GM23248 (cell line): Measurements from ENCODE around the gene INTS11. TPM values are rescaled to one million over a fixed set of nuclear protein-coding genes. Genes with fewer than 3 reads are reported as not detected.

Experiments used
- DNase-seq: peaks from one replicate; pipeline ENCODE4 v3.0.0-alpha.2; 2015
- H2AFZ ChIP-seq: fragments of 200-600 bp; sonication (generic); 2 replicates; pipeline ENCODE4 v1.6.1; 2016; ENCODE audit warnings: antibody characterized with exemption
- H3F3A ChIP-seq: fragments of 200-600 bp; sonication (generic); 2 replicates; pipeline ENCODE4 v1.6.1; 2016; ENCODE audit warnings: mild to moderate bottlenecking, antibody characterized with exemption, mixed run types; ENCODE audit not compliant: insufficient read depth
- H3K27ac ChIP-seq: fragments of 200-600 bp; sonication (generic); 2 replicates; pipeline ENCODE4 v1.5.1; 2016; ENCODE audit warnings: mild to moderate bottlenecking
- H3K27me3 ChIP-seq: fragments of 200-600 bp; sonication (generic); replicated peaks from 2 replicates; pipeline ENCODE4 v1.6.1; 2016; ENCODE audit warnings: mild to moderate bottlenecking; ENCODE audit not compliant: insufficient read depth
- H3K36me3 ChIP-seq: fragments of 200-600 bp; sonication (generic); 2 replicates; pipeline ENCODE4 v1.6.1; 2016; ENCODE audit warnings: low read depth, mild to moderate bottlenecking
- H3K4me1 ChIP-seq: fragments of 200-600 bp; sonication (generic); 2 replicates; pipeline ENCODE4 v1.6.1; 2016; ENCODE audit warnings: mild to moderate bottlenecking; ENCODE audit not compliant: insufficient read depth
- H3K4me2 ChIP-seq: fragments of 200-600 bp; sonication (generic); one replicate; pipeline ENCODE4 v1.6.1; 2016; ENCODE audit warnings: mild to moderate bottlenecking; ENCODE audit not compliant: unreplicated experiment
- H3K4me3 ChIP-seq: fragments of 200-600 bp; sonication (generic); 2 replicates; pipeline ENCODE4 v1.5.1; 2016; ENCODE audit warnings: mild to moderate bottlenecking
- H3K79me2 ChIP-seq: fragments of 200-600 bp; sonication (generic); 2 replicates; pipeline ENCODE4 v1.6.1; 2016; ENCODE audit warnings: mild to moderate bottlenecking; ENCODE audit not compliant: insufficient read depth
- H3K9ac ChIP-seq: fragments of 200-600 bp; sonication (generic); 2 replicates; pipeline ENCODE4 v1.6.1; 2016; ENCODE audit warnings: mild to moderate bottlenecking
- H3K9me2 ChIP-seq: fragments of 200-600 bp; sonication (generic); 2 replicates; pipeline ENCODE4 v1.6.1; 2016; ENCODE audit warnings: mixed run types, mild to moderate bottlenecking, moderate library complexity; ENCODE audit not compliant: insufficient read depth
- H3K9me3 ChIP-seq: fragments of 200-600 bp; sonication (generic); one replicate; pipeline ENCODE4 v1.6.1; 2017; ENCODE audit warnings: low read depth
- H4K20me1 ChIP-seq: fragments of 200-600 bp; sonication (generic); 2 replicates; pipeline ENCODE4 v1.6.0; 2016; ENCODE audit not compliant: insufficient read depth
- EZH2 ChIP-seq: fragments of 200-600 bp; sonication (generic); IDR thresholded peaks from 2 replicates; pipeline ENCODE4 v1.6.1; 2018; ENCODE audit warnings: antibody characterized with exemption, mild to moderate bottlenecking; ENCODE audit not compliant: insufficient read depth, poor library complexity, severe bottlenecking
- EZH2phosphoT487 ChIP-seq: fragments of 200-600 bp; sonication (generic); IDR thresholded peaks from 2 replicates; pipeline ENCODE4 v1.6.1; 2018; ENCODE audit warnings: antibody characterized with exemption, moderate library complexity, mild to moderate bottlenecking, low read depth; ENCODE audit not compliant: insufficient read depth
- WGBS, 2 experiments: methylation state at CpG; one replicate each; pipeline ENCODE4 v1.1.6; 2015 to 2017; ENCODE audit warnings: low lambda C conversion rate in 2 of 2, low coverage in 1 of 2; ENCODE audit errors: missing lambda C conversion rate in 2 of 2; 5-methylcytosine and 5-hydroxymethylcytosine counted together
- in situ Hi-C: fragments of 300-500 bp; cut with MboI; formaldehyde crosslinking; loops from 2 replicates; pipeline ENCODE4 v1.15.0; 2020
- polyA plus RNA-seq: library from polyadenylated mRNA; unstranded; fragments of >200 nt; fragmentation: Nextera tagmentation; extraction: Ambion mirVana; gene quantifications from 2 replicates; pipeline ENCODE4 v1.2.1, GENCODE V29; 2016
- total RNA-seq: library from RNA; depleted of rRNA; stranded (reverse); fragments of >200 nt; shearing (Covaris generic); gene quantifications from 2 replicates; pipeline ENCODE4 v1.2.3, GENCODE V29; 2014

Gene INTS11
- total and polyA plus RNA-seq, 2 experiments from 2014 or later: 70.2 to 90.0 TPM

DNA sequence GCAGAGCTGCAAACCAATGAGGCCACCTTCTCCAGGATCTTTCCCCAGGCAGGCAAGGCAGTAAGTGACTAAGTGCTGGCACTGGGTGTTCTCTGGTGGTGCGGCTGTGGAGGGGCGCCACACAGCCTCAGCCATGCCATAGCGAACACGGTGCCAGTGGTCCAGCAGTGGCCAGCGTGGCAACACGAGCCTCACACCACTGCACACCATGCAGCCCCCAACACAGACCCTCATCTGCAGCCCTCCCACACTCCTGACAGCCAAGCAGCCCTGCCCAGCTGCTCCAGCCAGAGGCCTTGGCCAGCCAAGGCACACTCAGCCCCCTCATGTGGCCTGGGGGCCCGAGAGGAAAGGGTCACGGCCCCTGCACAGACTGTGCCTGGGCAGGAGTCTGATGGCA lies 3.0 kb downstream of the INTS11 start:
- Histone ChIP-seq H3K4me3 (no peak overlapping the region), H3K4me2 (no peak overlapping the region), H4K20me1 (no peaks in the 10 kb centered on the region), H2AFZ (no peak overlapping the region), H3K4me1 (peaks cover 26% of the 10 kb centered on the region), H3K27ac (no peak overlapping the region), H3F3A (peaks cover 27% of the 10 kb centered on the region), H3K9ac (peak overlapping the region; percentile 21; the same call in 1 of the 2 replicates), H3K79me2 (peaks cover 86% of the 10 kb centered on the region), H3K9me2 (no peaks in the 10 kb centered on the region), H3K27me3 (no peaks in the 10 kb centered on the region), H3K36me3 (peaks cover 4% of the 10 kb centered on the region; the same call in 1 of the 2 replicates), H3K9me3 (no peaks in the 10 kb centered on the region)
- WGBS, 2 experiments: 69 to 73% methylated on average over 8 of the region's 8 CpGs
- DNase-seq: no peak
- no peak for TF ChIP-seq EZH2phosphoT487
- TF ChIP-seq EZH2: no peak
- in situ Hi-C loops: no loop called here

DNA sequence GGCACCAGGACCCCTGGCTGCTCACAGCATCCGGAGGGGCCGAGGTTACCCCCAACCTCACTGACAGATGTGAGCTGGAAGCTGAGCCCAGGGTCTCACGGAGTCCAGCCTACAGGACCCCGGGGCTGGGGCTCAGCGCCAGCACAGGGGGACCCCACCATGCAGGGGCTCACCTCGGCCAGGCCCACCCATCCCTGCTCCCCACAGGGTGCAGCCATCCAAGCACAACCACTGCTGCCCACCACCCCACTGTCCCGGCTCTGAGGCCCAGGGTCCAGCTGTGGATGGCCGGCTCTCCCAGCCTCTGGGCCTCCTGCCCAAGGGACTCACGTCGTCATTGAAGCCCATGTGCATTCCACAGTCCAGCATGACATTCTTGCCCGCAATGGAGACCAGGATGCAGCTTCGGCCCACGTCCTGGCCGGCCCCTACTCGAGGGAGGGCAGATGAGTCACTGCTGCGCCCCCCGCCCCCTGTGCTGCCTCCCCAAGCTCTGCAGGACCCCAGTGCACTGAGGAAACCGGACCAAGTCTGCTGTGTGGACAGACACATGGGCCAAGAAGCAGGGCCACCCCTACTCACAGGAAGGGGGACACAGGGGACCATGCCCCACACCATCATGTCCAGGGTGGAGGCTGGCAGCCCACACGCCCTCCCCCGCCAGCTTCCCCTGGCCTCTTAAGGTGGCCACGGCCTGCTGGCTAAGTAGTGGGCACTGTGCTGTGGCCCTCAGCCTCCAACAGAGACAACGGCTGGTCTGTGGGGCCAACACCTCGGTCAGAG lies 3.6 kb downstream of the INTS11 start:
- no peak for TF ChIP-seq EZH2phosphoT487
- TF ChIP-seq EZH2: no peak
- peaks cover 86% of the 10 kb centered on the region for H3K79me2 ChIP-seq
- peaks cover 27% of the 10 kb centered on the region for H3F3A ChIP-seq
- H3K4me3 ChIP-seq: no peak overlapping the region
- H3K9ac ChIP-seq: peak overlapping the region; percentile 20; the same call in 1 of the 2 replicates
- in situ Hi-C loops: no loop called here
- H4K20me1 ChIP-seq: no peaks in the 10 kb centered on the region
- peaks cover 9% of the 10 kb centered on the region; the same call in 1 of the 2 replicates for H3K36me3 ChIP-seq
- H3K27me3 ChIP-seq: no peaks in the 10 kb centered on the region
- no peak overlapping the region; the same call in 1 of the 2 replicates for H3K27ac ChIP-seq
- no peak overlapping the region for H3K4me2 ChIP-seq
- no peak overlapping the region for H2AFZ ChIP-seq
- no peaks in the 10 kb centered on the region for H3K9me2 ChIP-seq
- peaks cover 22% of the 10 kb centered on the region for H3K4me1 ChIP-seq
- DNase-seq: no peak
- 69% methylated on average over 21 to 22 of the region's 23 CpGs for whole genome bisulfite sequencing, 2 experiments
- H3K9me3 ChIP-seq: no peaks in the 10 kb centered on the region

DNA sequence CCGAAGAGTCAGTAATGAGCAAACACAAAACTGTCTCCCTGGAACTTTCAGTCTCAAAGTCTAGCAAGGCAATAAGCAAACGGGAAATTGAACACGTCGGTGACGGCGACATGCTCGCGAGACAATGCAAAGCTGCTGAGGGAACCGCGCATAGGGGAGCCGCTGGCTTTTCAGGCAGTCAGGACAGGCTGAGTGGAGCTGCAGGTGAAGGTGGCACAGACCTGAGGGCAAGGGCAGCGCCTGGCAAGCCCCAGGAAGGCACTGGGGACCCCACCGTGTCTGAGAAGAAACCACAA lies 4.9 kb downstream of the INTS11 start:
- Histone ChIP-seq H3K27me3 (no peaks in the 10 kb centered on the region), H3K4me3 (no peak overlapping the region), H3K36me3 (peaks cover 9% of the 10 kb centered on the region; the same call in 1 of the 2 replicates), H3K9me3 (no peaks in the 10 kb centered on the region), H2AFZ (no peak overlapping the region), H3K27ac (no peak overlapping the region), H3K9ac (no peak overlapping the region), H4K20me1 (no peaks in the 10 kb centered on the region), H3K79me2 (peaks cover 84% of the 10 kb centered on the region), H3K9me2 (no peaks in the 10 kb centered on the region), H3F3A (peaks cover 27% of the 10 kb centered on the region), H3K4me2 (no peak overlapping the region), H3K4me1 (peaks cover 16% of the 10 kb centered on the region)
- 91 to 93% methylated on average over 13 of the region's 13 CpGs for WGBS, 2 experiments
- in situ Hi-C loops: no loop called here
- TF ChIP-seq EZH2phosphoT487 (no peak), EZH2 (no peak)
- DNase-seq: no peak

DNA sequence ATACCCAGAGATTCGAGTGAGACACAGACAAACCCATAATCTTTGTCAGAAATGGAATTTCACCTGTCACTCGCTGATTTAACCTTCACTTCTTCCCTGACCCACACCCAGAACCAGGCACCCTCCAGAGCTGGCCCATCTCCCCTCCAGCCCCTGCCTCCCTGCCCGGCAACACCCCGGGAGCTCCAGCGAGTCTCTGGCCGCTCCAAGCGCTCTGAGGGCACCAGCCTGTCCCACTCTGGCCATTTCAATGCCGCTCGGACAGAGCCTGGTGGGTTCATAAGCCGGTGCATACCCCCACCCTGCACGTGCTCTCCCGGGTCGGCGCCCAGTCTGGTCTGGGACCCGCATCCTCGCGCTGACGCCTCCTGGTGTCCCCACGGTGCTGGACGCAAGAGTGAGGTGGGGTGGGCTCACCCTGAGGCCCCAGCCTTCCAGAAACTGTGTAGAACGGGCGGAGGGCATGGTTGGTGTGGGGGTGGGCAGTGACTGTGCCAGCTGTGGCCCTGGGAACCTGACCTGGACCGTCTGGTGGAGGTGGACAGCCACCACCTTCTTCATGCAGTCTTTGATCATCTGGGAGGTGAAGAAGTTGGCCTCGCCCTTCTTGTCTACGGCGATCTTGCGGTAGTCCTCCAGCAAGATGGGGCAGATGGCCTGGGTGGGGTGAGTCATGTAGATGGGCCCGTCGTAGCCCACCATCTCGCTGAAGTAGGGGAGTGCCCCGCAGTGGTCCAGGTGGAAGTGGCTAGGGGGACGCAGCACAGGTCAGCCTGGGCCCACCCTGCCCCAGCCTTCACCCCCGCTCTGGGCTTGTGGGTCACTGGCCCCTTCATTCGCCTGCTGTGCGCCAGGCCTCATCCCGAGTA lies 5.4 kb downstream of the INTS11 start:
- WGBS, 2 experiments: 88 to 89% methylated on average over 36 of the region's 36 CpGs
- no peaks in the 10 kb centered on the region for H4K20me1 ChIP-seq

More for the DNA sequence above, 5.4 kb downstream of the INTS11 start:
- Histone ChIP-seq H3K27me3 (no peaks in the 10 kb centered on the region), H3K9ac (peak overlapping the region; percentile 75), H2AFZ (no peak overlapping the region), H3K4me3 (no peak overlapping the region), H3K4me1 (peaks cover 16% of the 10 kb centered on the region), H3K36me3 (peaks cover 9% of the 10 kb centered on the region; the same call in 1 of the 2 replicates), H3K79me2 (peaks cover 86% of the 10 kb centered on the region), H3K9me3 (no peaks in the 10 kb centered on the region), H3F3A (peaks cover 27% of the 10 kb centered on the region), H3K27ac (peak overlapping the region; percentile 94), H3K9me2 (no peaks in the 10 kb centered on the region), H3K4me2 (no peak overlapping the region)
- in situ Hi-C loops: no loop called here
- TF ChIP-seq EZH2 (no peak), EZH2phosphoT487 (no peak)
- DNase-seq: no peak
